Uterus (tissue), 4 donors: Measurements from ENCODE around the gene ZFX. TPM values are rescaled to one million over a fixed set of nuclear protein-coding genes. Genes with fewer than 3 reads are reported as not detected.

Experiments
- DNase-seq, 2 donors: peaks; one replicate each; pipeline ENCODE4 v3.0.0-alpha.2; 2019 to 2020
- H3K27ac ChIP-seq, 2 donors: fragments of 200-600 bp; sonication (generic); 1 replicate in 1 of 2; 2 replicates in 1 of 2; pipeline ENCODE4 v1.5.1; 2016 to 2018
- H3K27me3 ChIP-seq, 2 donors: fragments of 200-600 bp; sonication (generic); one replicate each; pipeline ENCODE4 v1.5.1; 2018 to 2019; ENCODE audit warnings: control low read depth in 1 of 2
- H3K36me3 ChIP-seq, 2 donors: fragments of 200-600 bp; sonication (generic); one replicate each; pipeline ENCODE4 v1.5.1; 2019; ENCODE audit warnings: control low read depth in 1 of 2
- H3K4me1 ChIP-seq, 2 donors: fragments of 200-600 bp; sonication (generic); one replicate each; pipeline ENCODE4 v1.5.1; 2018 to 2019; ENCODE audit warnings: control low read depth in 1 of 2
- H3K4me3 ChIP-seq, 2 donors: fragments of 200-600 bp; sonication (generic); 1 replicate in 1 of 2; 2 replicates in 1 of 2; pipeline ENCODE4 v1.5.1; 2018 to 2019; ENCODE audit warnings: mild to moderate bottlenecking in 1 of 2
- H3K9me3 ChIP-seq, 2 donors: fragments of 200-600 bp; sonication (generic); one replicate each; pipeline ENCODE4 v1.5.1; 2019; ENCODE audit warnings: control low read depth in 1 of 2
- POLR2A ChIP-seq, 2 donors: fragments of 450-650 bp; IDR thresholded peaks; one replicate each; pipeline ENCODE4 v1.6.1; 2016; ENCODE audit warnings: antibody characterized with exemption in 2 of 2, mild to moderate bottlenecking in 1 of 2, moderate library complexity in 1 of 2
- intact Hi-C: fragments of 100-400 bp; cut with DNase I; formaldehyde crosslinking; loops from one replicate; pipeline ENCODE4 v1.15.1; 2023; ENCODE audit warnings: low total_unique reads
- total RNA-seq, 4 donors: library from RNA; depleted of rRNA in 3 of 4; stranded (reverse); fragments of >200 nt in 3 of 4; gene quantifications; one replicate each; pipeline versions ENCODE4 v1.1.0 to v1.2.4, GENCODE V29; 2014 to 2023
- TF ChIP-seq, protein P1 (sequence below), 4 experiments: fragments of 200-600 bp in 2 of 4; fragments of 450-650 bp in 2 of 4; sonication (generic) in 2 of 4; IDR thresholded peaks; one replicate each; pipeline ENCODE4 v1.5.1; 2016 to 2019; ENCODE audit warnings: antibody characterized with exemption in 4 of 4, mild to moderate bottlenecking in 2 of 4, moderate library complexity in 1 of 4
- donor health status: DM: yes; HTN: yes; CAD: no.

Gene ZFX
- total RNA-seq, 4 donors from 2014 or later = 60.6 to 211 (median 111) TPM

DNA sequence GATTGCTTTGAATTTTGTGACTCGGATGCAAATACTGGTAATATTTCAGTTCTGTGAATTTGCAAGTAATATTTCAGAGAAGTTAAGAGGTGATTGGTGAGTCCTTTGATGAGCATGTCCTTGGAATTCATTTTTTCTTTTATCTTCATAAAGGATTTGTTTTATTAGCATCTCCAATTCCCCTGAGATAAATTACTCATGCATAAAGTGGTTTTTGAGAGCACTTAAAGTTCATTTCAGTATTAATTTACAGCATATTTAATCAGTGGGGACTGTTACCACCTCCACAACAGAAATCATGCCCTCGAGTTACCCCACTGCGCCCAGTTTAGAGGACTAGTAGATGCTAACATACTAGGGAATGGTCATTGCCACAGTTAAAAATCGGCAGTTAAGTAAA is 65.0 kb downstream of the ZFX start:
- TF ChIP-seq, protein P1, sequence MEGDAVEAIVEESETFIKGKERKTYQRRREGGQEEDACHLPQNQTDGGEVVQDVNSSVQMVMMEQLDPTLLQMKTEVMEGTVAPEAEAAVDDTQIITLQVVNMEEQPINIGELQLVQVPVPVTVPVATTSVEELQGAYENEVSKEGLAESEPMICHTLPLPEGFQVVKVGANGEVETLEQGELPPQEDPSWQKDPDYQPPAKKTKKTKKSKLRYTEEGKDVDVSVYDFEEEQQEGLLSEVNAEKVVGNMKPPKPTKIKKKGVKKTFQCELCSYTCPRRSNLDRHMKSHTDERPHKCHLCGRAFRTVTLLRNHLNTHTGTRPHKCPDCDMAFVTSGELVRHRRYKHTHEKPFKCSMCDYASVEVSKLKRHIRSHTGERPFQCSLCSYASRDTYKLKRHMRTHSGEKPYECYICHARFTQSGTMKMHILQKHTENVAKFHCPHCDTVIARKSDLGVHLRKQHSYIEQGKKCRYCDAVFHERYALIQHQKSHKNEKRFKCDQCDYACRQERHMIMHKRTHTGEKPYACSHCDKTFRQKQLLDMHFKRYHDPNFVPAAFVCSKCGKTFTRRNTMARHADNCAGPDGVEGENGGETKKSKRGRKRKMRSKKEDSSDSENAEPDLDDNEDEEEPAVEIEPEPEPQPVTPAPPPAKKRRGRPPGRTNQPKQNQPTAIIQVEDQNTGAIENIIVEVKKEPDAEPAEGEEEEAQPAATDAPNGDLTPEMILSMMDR (IDR thresholded peaks at IDR 0.05) = no peak
- no peak for TF ChIP-seq POLR2A (IDR thresholded peaks at IDR 0.05)
- Histone ChIP-seq H3K27me3 (no peaks in the 10 kb centered on the region), H3K9me3 (no peaks in the 10 kb centered on the region), H3K27ac (no peak overlapping the region), H3K4me3 (no peak overlapping the region), H3K36me3 (no peaks in the 10 kb centered on the region), H3K4me1 (no peaks in the 10 kb centered on the region)
- no peak for DNase-seq
- intact Hi-C loops = no loop called here

DNA sequence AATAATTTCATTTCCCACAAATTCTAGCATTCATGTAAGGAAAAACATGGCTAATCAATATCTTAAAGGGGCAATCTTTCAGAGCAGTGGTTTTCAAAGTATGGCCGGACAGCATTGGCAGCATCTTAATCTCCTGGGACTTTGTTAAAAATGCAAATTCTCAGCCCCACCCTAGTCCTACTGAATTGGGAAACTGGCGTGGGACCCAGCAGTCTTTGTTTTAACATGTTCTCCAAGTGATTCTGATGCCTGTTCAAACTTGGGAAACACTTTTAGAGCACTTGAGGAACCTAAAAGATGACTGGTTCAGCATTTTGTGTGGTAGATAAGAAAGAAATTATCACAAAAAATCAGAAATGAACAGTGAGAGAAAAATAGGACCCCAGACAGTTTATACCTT is 65.7 kb downstream of the ZFX start:
- H3K4me1 ChIP-seq = no peaks in the 10 kb centered on the region
- no peaks in the 10 kb centered on the region for H3K27me3 ChIP-seq
- intact Hi-C loops = no loop called here
- TF ChIP-seq POLR2A (IDR thresholded peaks at IDR 0.05) = no peak
- TF ChIP-seq, protein P1 (IDR thresholded peaks at IDR 0.05) = no peak
- no peak overlapping the region for H3K4me3 ChIP-seq
- H3K36me3 ChIP-seq = no peaks in the 10 kb centered on the region
- no peak for DNase-seq
- H3K9me3 ChIP-seq = no peaks in the 10 kb centered on the region
- H3K27ac ChIP-seq = no peak overlapping the region

DNA sequence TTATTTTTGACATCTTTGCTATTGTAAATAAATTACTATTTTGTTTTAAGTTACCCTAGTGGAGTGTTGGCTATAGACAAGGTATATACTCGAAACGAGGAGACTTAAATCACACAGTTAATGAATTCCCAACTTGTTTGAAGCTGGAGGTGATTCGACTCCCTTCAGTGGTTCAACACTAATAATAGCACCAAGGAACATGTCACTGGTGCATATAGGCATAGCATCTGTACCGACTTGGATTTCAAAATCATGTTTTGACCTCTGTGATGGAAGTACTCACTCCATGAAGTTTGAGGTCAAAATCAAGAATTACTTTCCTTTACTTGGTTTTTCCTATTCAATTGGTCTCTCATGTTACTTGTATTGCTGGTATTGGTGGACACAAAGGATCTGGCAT is 66.5 kb downstream of the ZFX start:
- H3K4me3 ChIP-seq = no peak overlapping the region
- H3K9me3 ChIP-seq = no peaks in the 10 kb centered on the region
- intact Hi-C loops = no loop called here
- H3K36me3 ChIP-seq = no peaks in the 10 kb centered on the region
- H3K27ac ChIP-seq = no peak overlapping the region
- TF ChIP-seq POLR2A (IDR thresholded peaks at IDR 0.05) = no peak
- TF ChIP-seq, protein P1 (IDR thresholded peaks at IDR 0.05) = no peak
- DNase-seq = no peak
- H3K4me1 ChIP-seq = no peaks in the 10 kb centered on the region
- H3K27me3 ChIP-seq = no peaks in the 10 kb centered on the region

DNA sequence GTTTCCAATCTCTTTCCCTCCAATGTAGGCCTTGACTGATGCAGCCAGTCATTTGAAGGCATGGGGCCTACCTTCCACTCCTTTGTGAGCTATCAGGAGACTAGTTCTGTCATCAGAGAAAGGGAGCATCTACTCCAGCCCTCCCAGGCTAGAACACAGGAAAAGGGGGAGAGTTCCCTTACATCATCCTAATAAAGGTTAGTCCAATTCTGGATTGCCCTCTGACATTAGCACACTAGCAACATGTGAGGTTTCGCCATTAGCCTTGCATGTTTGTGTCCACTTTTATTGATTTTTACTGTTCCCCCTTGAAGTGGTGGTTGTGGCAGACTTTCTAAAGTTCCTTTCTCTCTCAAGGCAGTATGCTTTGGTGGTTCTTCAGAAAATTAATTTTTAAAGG is 67.3 kb downstream of the ZFX start:
- no peak overlapping the region for H3K27ac ChIP-seq
- no peaks in the 10 kb centered on the region for H3K9me3 ChIP-seq
- no peak for DNase-seq
- H3K27me3 ChIP-seq = no peaks in the 10 kb centered on the region
- intact Hi-C loops = no loop called here
- no peaks in the 10 kb centered on the region for H3K36me3 ChIP-seq
- no peak for TF ChIP-seq POLR2A (IDR thresholded peaks at IDR 0.05)
- TF ChIP-seq, protein P1 (IDR thresholded peaks at IDR 0.05) = no peak
- H3K4me3 ChIP-seq = no peak overlapping the region
- no peaks in the 10 kb centered on the region for H3K4me1 ChIP-seq

DNA sequence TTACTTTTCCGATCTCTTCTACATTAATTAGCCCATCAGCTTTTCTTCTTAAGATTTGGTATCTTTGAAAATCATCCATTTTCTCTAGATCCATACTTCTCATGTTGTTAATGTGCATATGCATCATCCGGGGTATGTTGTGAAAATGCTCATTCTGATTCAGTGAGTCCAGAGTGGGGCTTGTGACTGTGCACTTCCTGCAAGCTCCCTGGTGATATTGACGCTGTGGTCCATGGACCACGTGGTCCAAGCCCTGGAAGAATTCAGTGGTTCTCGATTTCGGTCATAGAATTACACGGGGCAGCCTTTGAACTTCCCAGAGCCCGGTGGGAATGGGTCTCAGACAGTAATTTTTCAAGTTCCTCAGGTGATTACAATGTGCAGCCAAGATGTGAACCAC is 69.8 kb downstream of the ZFX start:
- H3K36me3 ChIP-seq = no peaks in the 10 kb centered on the region
- H3K27me3 ChIP-seq = no peaks in the 10 kb centered on the region
- no peak overlapping the region for H3K27ac ChIP-seq
- no peak for DNase-seq
- no peaks in the 10 kb centered on the region for H3K9me3 ChIP-seq
- intact Hi-C loops = no loop called here
- H3K4me1 ChIP-seq = no peaks in the 10 kb centered on the region
- no peak overlapping the region for H3K4me3 ChIP-seq
- TF ChIP-seq POLR2A (IDR thresholded peaks at IDR 0.05) = no peak
- TF ChIP-seq, protein P1 (IDR thresholded peaks at IDR 0.05) = no peak
